Superior temporal gyrus (tissue), 1 donor: ENCODE results near the gene NDUFAF2.
"Not testable (repeated sequence)": the region's sequence is repeated elsewhere in the genome, so short reads cannot be mapped to it uniquely, and the experiment has no call there.

Source experiments
- DNase-seq: peaks from one replicate; pipeline ENCODE4 v3.0.0-alpha.2; 2016; ENCODE audit errors: extremely low spot score

The NDUFAF2 gene

GRCh38 chr5:61050292-61050691, 105.3 kb downstream of the NDUFAF2 start:
- no peak for DNase-seq

GRCh38 chr5:61051267-61051666, 106.3 kb downstream of the NDUFAF2 start:
- DNase-seq, result no peak

GRCh38 chr5:61052882-61053281, 107.9 kb downstream of the NDUFAF2 start:
- DNase-seq, result no peak

DNA sequence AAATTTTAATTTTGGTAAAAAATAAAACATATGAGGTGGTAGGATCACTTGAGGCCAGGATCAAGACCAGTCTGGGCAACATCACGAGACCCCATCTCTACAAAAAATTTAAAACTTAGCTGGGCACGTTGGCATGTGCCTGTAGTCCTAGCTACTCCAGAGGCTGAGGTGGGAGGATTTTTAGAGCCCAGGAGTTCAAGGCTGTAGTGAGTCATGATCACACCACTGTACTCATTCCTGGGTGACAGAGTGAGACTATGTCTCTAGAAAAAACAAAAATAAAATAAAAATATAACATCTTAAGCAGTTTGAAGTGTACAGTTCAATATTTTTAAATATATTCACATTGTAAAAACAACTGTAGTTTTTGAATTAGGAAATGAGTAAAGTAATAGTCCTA, 108.9 kb downstream of the NDUFAF2 start:
- no peak for DNase-seq

DNA sequence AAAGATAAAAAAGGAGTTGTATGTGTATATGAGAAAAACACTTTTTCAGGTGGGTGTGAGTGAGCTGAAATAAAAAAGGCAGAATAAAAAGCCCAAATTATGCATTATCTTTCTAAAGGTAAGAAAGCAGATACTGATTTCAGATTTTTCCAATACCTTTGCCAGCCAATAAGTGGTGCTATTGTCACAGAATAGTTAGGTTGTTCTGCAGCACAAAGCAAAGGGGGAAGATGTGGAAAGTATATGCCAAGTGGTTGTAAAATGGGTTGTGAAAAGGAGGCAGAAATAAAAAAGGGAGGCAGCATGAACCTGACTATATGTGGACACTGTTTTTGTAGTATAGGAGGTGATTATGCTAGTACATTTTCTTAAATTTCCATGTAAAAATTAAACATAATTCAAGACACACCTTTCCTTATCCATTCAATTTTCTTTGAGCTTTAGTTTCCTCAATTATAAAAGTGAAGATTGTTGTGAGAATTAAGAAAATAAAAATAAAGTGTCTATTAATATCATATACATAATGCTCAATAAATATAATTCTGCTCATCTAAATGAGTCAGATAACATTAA, 110.5 kb downstream of the NDUFAF2 start:
- DNase-seq, result peak; percentile 53

GRCh38 chr5:61059499-61059898, 114.5 kb downstream of the NDUFAF2 start:
- no peak for DNase-seq

- DNase-seq, result no peak
Observed at GRCh38 chr5:61069150-61069549, 124.1 kb downstream of the NDUFAF2 start.

DNA sequence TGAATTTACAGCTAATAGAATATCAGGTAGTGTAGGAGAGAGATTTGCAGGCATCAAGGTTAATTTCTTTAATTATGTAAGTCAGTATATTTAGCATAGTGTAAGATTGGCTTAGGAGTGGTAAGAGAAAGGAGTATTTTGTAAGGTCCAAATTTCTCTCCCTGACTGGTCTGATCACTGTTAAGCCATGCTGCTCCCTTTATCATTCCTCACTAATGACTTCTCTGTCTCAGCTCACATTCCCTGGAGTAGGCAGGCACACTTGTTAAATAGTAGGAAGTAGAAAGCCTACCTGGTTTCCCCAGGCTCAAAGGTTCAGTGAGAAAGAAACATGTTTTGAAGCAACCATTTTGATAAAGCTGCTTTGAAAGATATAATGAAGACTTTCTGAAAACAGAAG, 126.5 kb downstream of the NDUFAF2 start:
- DNase-seq, result no peak

- no peak for DNase-seq
Observed at GRCh38 chr5:61076626-61077025, 131.6 kb downstream of the NDUFAF2 start.

- no peak for DNase-seq
Observed at GRCh38 chr5:61081741-61082140, 136.7 kb downstream of the NDUFAF2 start.

DNA sequence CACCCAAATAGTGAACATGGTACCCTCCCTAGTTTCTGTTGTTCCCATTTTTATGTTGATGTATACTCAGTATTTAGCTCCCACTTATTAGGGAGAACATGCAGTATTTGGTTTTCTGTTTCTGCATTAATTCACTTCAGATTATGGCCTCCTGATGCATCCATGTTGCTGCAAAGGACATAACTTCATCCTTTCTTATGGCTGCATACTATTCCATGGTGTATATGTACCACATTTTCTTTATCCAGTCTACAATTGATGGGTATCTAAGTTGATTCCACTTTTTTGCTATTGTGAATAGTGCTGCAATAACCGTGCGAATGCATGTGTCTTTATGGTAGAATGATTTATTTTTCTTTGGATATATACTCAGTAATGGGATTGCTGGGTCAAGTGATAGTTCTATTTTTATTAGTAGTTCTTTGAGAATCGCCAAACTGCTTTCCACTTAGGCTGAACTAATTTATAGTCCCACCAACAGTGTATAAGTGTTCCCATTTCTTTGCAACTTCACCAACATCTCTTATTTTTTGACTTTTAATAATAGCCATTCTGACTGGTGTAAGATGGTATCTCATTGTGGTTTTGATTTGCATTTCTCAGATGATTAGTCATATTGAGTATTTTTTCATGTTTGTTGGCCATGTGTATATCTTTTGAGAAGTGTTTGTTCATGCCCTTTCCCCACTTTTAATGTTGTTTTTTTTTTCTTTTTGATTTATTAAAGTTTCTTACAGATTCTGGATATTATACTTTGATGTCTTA, 137.7 kb downstream of the NDUFAF2 start:
- no peak for DNase-seq

DNA sequence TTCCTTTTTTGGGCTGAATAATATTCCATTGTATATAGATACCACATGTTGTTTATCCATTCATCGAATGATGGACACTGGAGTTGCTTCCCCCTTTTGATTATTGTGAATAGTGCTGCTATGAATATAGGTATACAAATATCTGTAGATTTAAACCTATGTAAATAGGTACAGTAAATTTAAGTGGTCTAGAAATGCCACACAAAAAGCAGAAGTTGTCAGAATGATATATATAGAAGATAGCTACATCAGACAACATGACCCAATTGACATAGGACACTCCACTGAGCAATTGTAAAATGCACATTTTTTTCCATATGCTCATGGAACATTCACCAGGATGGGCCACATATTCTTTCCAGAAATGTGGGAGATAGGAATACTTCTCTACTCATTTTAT, 139.7 kb downstream of the NDUFAF2 start:
- DNase-seq, result no peak

DNA sequence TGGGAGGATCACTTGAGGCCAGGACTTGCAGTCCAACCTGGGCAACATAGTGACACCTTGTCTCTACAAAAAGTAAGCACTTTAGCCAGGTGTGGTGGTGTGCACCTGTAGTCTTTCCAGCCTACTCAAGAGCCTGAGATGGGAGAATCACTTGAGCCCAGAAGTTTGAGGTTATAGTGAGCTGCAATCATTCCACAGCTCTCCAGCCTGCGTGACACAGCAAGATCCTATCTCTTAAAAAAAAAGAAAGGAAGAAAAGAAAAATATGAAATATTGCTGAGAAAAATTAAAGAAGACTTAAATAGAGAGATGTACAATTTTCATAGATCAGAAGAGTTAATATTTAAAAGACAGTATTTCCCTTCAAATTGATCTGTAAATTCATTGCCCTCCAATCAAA, 140.9 kb downstream of the NDUFAF2 start:
- DNase-seq, result no peak

- no peak for DNase-seq
Observed at GRCh38 chr5:61087921-61088320, 142.9 kb downstream of the NDUFAF2 start.

DNA sequence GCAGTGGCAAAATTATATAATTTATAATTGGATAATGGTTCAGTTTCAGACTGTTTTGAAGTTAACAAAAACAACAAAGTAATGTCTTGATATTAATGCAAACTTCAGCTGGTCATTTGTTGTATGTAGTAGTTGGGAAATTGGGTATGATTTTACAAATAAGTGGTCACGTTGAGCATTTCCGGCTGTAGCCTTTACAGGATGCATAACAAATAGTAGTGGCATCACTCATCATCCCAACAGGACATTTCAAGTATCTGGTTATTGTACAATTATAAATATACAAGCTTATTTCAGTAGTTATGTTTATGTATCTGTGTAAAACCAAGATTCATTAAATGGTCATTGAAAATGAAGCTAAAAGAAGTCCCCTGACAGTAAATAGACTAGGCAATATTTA, 144.3 kb downstream of the NDUFAF2 start:
- DNase-seq, result no peak

- DNase-seq, result not testable (repeated sequence)
Observed at GRCh38 chr5:61093046-61093771, 148.2 kb downstream of the NDUFAF2 start.

- DNase-seq, result no peak
Observed at GRCh38 chr5:61097465-61097864, 152.5 kb downstream of the NDUFAF2 start.

DNA sequence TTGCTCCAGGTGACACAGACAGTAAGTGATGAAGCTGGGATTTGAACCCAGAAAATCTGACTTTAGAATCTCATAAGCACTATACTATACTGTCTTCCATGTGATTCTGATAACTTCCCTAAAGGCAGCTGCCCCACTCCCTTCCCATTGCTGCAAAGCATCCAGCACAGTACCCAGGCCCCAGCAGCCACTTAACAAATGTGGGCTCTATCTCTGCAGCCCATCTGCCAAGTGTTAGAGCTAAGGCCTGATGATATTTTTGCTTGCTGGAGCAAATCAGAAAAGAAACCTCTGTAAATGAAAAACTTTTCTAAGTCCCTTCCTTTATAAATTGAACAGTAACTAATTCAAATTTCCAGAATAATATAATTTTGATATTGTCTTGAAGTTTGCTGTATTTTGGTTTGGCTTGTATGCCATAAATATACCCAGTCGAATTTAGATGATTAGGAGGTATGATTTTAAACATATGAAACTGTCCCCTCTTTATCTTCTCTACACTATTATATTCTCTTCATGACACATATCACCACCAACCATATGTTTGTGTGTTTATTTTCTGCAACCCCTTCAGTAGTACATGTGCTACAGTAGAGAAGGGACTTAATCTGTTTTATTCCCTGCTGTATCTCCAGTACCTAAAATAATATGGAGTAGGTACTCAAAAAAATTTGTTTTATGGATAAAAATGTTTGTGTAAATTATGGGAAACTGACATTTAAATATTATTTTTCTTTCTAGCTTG, 153.4 kb downstream of the NDUFAF2 start:
- DNase-seq, result no peak

- no peak for DNase-seq
Observed at GRCh38 chr5:61100437-61100836, 155.4 kb downstream of the NDUFAF2 start.

- no peak for DNase-seq
Observed at GRCh38 chr5:61114441-61114840, 169.4 kb downstream of the NDUFAF2 start.

- DNase-seq, result no peak
Observed at GRCh38 chr5:61115968-61116367, 171.0 kb downstream of the NDUFAF2 start.

GRCh38 chr5:61119066-61119465, 174.1 kb downstream of the NDUFAF2 start:
- DNase-seq, result no peak
